Tibial nerve (tissue), 4 donors: ENCODE measurements around the gene ZNF566. TPM values are rescaled to one million over a fixed set of nuclear protein-coding genes. Genes with fewer than 3 reads are reported as not detected.

Source experiments
- DNase-seq, 2 donors: peaks; one replicate each; pipeline ENCODE4 v3.0.0-alpha.2; 2019; ENCODE audit warnings: low spot score in 2 of 2
- H3K27ac ChIP-seq, 4 donors: fragments of 200-600 bp; sonication (generic) in 3 of 4; one replicate each; pipeline ENCODE4 v1.5.1; 2017 to 2019; ENCODE audit warnings: mild to moderate bottlenecking in 1 of 4
- H3K27me3 ChIP-seq, 2 donors: fragments of 200-600 bp; sonication (generic) in 1 of 2; one replicate each; pipeline versions ENCODE4 v1.5.1 to v1.6.0; 2017 to 2019
- H3K36me3 ChIP-seq, 3 donors: fragments of 200-600 bp; sonication (generic); one replicate each; pipeline ENCODE4 v1.5.1; 2018 to 2019
- H3K4me1 ChIP-seq, 4 donors: fragments of 200-600 bp; sonication (generic) in 3 of 4; one replicate each; pipeline ENCODE4 v1.5.1; 2017 to 2019
- H3K4me3 ChIP-seq, 4 donors: fragments of 200-600 bp; sonication (generic) in 3 of 4; one replicate each; pipeline ENCODE4 v1.5.1; 2017 to 2019; ENCODE audit warnings: mild to moderate bottlenecking in 1 of 4, moderate library complexity in 1 of 4
- H3K9me3 ChIP-seq, 4 donors: fragments of 200-600 bp; sonication (generic) in 3 of 4; one replicate each; pipeline ENCODE4 v1.5.1; 2017 to 2019
- EP300 ChIP-seq, 2 donors: sonication (generic); formaldehyde crosslinking; IDR thresholded peaks; one replicate each; pipeline ENCODE4 v1.6.1; 2017; ENCODE audit warnings: antibody characterized with exemption in 2 of 2, mild to moderate bottlenecking in 1 of 2
- POLR2A ChIP-seq, 2 donors: fragments of 450-650 bp; IDR thresholded peaks; one replicate each; pipeline ENCODE4 v1.6.1; 2017; ENCODE audit warnings: antibody characterized with exemption in 2 of 2, mild to moderate bottlenecking in 2 of 2, moderate library complexity in 2 of 2
- WGBS, 2 donors: methylation state at CpG; one replicate each; pipeline ENCODE4 v1.1.5; 2018; 5-methylcytosine and 5-hydroxymethylcytosine counted together
- total RNA-seq, 4 donors: library from RNA; depleted of rRNA; stranded (reverse); fragments of >200 nt; gene quantifications; one replicate each; pipeline ENCODE4 v1.1.0, GENCODE V29; 2016
- TF ChIP-seq, protein P1 (sequence below), 5 experiments: fragments of 200-600 bp in 3 of 5; fragments of 450-650 bp in 2 of 5; sonication (generic) in 3 of 5; IDR thresholded peaks; one replicate each; pipeline ENCODE4 v1.5.1; 2016 to 2019; ENCODE audit warnings: antibody characterized with exemption in 5 of 5, mild to moderate bottlenecking in 3 of 5, moderate library complexity in 2 of 5

ZNF566 gene
- total RNA-seq, 4 donors from 2014 or later, result 12.1 to 20.1 (median 14.9) TPM

DNA sequence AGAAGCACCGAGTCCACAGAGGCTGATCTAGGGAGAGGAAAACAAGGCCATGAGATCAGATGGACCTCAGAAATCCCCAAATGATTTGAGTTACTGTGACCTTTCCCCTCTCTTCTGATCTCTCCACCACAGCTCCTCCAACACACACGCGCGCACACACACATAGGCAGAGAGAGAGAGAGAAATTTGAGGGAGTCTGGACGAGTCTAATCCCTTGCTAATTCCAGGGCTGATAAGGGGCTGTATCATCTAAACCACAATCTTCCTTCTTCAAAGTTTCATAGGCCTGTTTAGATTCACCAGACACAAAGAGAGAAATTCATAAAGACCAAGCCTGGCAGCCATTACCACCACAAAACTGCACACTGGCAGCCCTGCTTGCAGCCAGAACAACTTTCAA lies 79.5 kb downstream of the ZNF566 start:
- Histone ChIP-seq H3K27me3 (no peaks in the 10 kb centered on the region), H3K36me3 (peaks cover 6 to 93% (median 31%) of the 10 kb centered on the region in 3 donors), H3K4me3 (no peak overlapping the region), H3K9me3 (peaks cover 0 to 73% (median 4%) of the 10 kb centered on the region in 4 donors), H3K4me1 (no peaks in the 10 kb centered on the region), H3K27ac (no peak overlapping the region)
- 79 to 94% methylated on average over 5 of the region's 5 CpGs for WGBS, 2 donors
- no peak for DNase-seq
- TF ChIP-seq, protein P1, sequence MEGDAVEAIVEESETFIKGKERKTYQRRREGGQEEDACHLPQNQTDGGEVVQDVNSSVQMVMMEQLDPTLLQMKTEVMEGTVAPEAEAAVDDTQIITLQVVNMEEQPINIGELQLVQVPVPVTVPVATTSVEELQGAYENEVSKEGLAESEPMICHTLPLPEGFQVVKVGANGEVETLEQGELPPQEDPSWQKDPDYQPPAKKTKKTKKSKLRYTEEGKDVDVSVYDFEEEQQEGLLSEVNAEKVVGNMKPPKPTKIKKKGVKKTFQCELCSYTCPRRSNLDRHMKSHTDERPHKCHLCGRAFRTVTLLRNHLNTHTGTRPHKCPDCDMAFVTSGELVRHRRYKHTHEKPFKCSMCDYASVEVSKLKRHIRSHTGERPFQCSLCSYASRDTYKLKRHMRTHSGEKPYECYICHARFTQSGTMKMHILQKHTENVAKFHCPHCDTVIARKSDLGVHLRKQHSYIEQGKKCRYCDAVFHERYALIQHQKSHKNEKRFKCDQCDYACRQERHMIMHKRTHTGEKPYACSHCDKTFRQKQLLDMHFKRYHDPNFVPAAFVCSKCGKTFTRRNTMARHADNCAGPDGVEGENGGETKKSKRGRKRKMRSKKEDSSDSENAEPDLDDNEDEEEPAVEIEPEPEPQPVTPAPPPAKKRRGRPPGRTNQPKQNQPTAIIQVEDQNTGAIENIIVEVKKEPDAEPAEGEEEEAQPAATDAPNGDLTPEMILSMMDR (IDR thresholded peaks at IDR 0.05), result no peak
- TF ChIP-seq POLR2A (IDR thresholded peaks at IDR 0.05), result no peak

DNA sequence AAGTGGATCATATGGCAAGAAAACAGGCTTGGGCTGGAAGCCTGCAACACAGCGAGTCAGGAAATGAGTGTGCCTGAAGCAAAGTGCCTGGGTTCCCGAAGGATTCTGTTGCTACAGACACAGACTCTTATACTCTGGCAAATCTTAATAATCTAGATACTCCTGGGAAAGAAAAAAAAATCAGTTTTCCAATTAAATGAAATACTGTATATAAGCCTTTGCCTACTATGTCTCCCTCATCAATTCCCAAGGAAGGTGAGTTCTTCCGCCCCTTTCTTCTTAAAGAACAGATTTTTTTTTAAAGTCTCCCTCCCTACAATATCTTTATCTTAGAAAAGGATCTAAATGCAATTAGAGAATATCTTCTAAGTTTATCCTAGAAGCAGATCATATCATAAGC lies 81.3 kb downstream of the ZNF566 start:
- H3K9me3 ChIP-seq, result peaks cover 0 to 71% (median 3%) of the 10 kb centered on the region in 4 donors
- WGBS, 2 donors, result 65 to 81% methylated on average over 3 of the region's 3 CpGs
- no peaks in the 10 kb centered on the region for H3K4me1 ChIP-seq
- no peak overlapping the region for H3K27ac ChIP-seq
- DNase-seq, result no peak
- no peak for TF ChIP-seq EP300 (IDR thresholded peaks at IDR 0.05)
- no peak for TF ChIP-seq POLR2A (IDR thresholded peaks at IDR 0.05)
- TF ChIP-seq, protein P1 (IDR thresholded peaks at IDR 0.05), result no peak
- peaks cover 6 to 99% (median 37%) of the 10 kb centered on the region in 3 donors for H3K36me3 ChIP-seq
- H3K27me3 ChIP-seq, result no peaks in the 10 kb centered on the region
- H3K4me3 ChIP-seq, result no peak overlapping the region

DNA sequence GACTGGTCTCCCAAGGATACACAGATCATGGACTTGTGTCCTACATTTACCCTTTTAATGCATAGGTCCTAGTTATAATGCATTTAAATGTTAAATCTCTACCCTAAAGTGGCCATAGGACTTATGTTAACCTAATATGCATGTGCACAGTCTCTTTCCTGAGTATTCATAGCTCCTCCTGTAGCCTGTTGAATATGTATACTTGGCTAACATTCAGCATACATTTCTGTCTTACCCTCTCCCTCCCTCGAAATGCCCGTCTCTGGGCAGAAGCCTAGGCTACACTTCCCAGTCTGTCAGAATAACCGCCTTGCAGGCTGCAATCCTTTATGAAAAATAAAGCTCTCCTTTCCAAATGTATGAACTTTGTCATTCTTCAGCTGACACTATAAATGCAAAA lies 84.9 kb downstream of the ZNF566 start:
- Histone ChIP-seq H3K36me3 (peaks cover 7 to 100% (median 42%) of the 10 kb centered on the region in 3 donors), H3K4me1 (no peaks in the 10 kb centered on the region), H3K4me3 (no peak overlapping the region), H3K9me3 (peaks cover 0 to 80% (median 8%) of the 10 kb centered on the region in 4 donors), H3K27me3 (no peaks in the 10 kb centered on the region), H3K27ac (no peak overlapping the region)
- 100% methylated on average over 3 of the region's 3 CpGs for WGBS, 2 donors
- DNase-seq, result no peak
- no peak for TF ChIP-seq POLR2A (IDR thresholded peaks at IDR 0.05)
- TF ChIP-seq, protein P1 (IDR thresholded peaks at IDR 0.05), result no peak
- no peak for TF ChIP-seq EP300 (IDR thresholded peaks at IDR 0.05)

DNA sequence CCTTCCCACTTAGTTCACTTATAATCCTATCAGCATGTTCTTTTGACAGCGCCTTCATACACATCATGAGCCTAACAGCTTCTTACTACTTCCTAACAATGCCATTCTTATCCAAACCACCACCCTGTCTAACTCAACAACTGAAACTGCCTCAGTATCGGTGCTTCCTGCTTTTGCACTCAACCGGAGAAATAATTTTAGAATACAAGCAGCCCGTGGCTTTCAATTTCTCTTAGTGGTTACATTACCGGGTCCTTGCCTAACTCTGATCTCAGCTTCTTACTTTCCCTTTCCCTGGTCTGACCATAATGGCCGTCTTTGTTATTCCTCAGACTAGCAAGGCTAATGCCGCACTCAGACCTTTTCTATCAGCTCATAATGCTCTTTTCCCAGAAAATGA lies 87.9 kb downstream of the ZNF566 start:
- H3K36me3 ChIP-seq, result peaks cover 6 to 100% (median 21%) of the 10 kb centered on the region in 3 donors

DNA sequence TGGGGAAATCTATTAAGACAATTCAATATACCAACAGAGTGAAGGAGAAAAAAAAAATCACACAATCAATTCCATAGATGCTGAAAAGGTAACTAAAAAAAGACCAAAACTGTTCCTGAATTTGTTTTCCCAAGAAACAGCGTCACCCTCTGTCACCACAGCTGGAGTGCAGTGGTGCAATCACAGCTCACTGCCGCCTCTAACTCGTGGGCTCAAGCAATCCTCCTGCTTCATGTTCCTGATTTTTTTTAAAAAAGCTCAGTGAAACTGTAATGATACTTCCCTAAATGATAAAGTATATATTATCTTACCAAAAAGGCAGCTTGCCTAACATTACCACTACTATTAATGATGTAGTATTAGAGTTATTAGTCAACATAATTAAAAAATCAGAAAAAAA lies 90.8 kb downstream of the ZNF566 start:
- DNase-seq, result no peak
- Histone ChIP-seq H3K9me3 (peaks cover 0 to 96% (median 35%) of the 10 kb centered on the region in 4 donors), H3K27ac (no peak overlapping the region), H3K4me1 (no peaks in the 10 kb centered on the region), H3K36me3 (peaks cover 3 to 100% (median 25%) of the 10 kb centered on the region in 3 donors), H3K4me3 (no peak overlapping the region), H3K27me3 (no peaks in the 10 kb centered on the region)
- 91 to 98% methylated on average over 3 of the region's 3 CpGs for WGBS, 2 donors
- TF ChIP-seq POLR2A (IDR thresholded peaks at IDR 0.05) (no peak), EP300 (IDR thresholded peaks at IDR 0.05) (no peak)
- TF ChIP-seq, protein P1 (IDR thresholded peaks at IDR 0.05), result no peak

More for the DNA sequence above, 87.9 kb downstream of the ZNF566 start:
- no peak for TF ChIP-seq POLR2A (IDR thresholded peaks at IDR 0.05)
- TF ChIP-seq, protein P1 (IDR thresholded peaks at IDR 0.05), result no peak
- TF ChIP-seq EP300 (IDR thresholded peaks at IDR 0.05), result no peak
- Histone ChIP-seq H3K4me1 (no peaks in the 10 kb centered on the region), H3K27me3 (no peaks in the 10 kb centered on the region), H3K27ac (no peak overlapping the region), H3K9me3 (peaks cover 0 to 86% (median 21%) of the 10 kb centered on the region in 4 donors), H3K4me3 (no peak overlapping the region)
- DNase-seq, result no peak
- 90 to 93% methylated on average over 7 of the region's 7 CpGs for WGBS, 2 donors

Other genes starting within 250 kb of the ZNF566 start
- gene ZFP14, start 110.4 kb downstream of the ZNF566 start, total RNA-seq, result 10 to 100 TPM in 2 of 4 donors, 1 to 10 TPM in 2; 5.7 to 15.3 (median 9.3) TPM
- 1 to 10 TPM; 4.1 to 9.4 (median 5.6) TPM for gene ZFP82, start 70.9 kb downstream of the ZNF566 start, total RNA-seq
- gene ZNF260, start 38.7 kb upstream of the ZNF566 start, total RNA-seq, result 10 to 100 TPM; 10.5 to 41.1 (median 15.1) TPM
- gene ZNF529, start 83.7 kb upstream of the ZNF566 start, total RNA-seq, result 10 to 100 TPM; 11.0 to 15.9 (median 13.1) TPM
- gene ZNF382, start 115.8 kb upstream of the ZNF566 start, total RNA-seq, result 10 to 100 TPM in 1 of 4 donors, 1 to 10 TPM in 3; 6.9 to 10.1 (median 9.4) TPM
- gene ZNF461, start 177.3 kb upstream of the ZNF566 start, total RNA-seq, result 10 to 100 TPM in 1 of 4 donors, 1 to 10 TPM in 3; 5.0 to 17.4 (median 6.6) TPM
- gene ZNF567, start 198.1 kb upstream of the ZNF566 start, total RNA-seq, result 10 to 100 TPM in 1 of 4 donors, 1 to 10 TPM in 3; 6.7 to 12.7 (median 8.7) TPM